ENCODE results near the gene PCDHB4.
"Not testable (repeated sequence)": the region's sequence is repeated elsewhere in the genome, so short reads cannot be mapped to it uniquely, and the experiment has no call there.

PCDHB4 gene

DNA sequence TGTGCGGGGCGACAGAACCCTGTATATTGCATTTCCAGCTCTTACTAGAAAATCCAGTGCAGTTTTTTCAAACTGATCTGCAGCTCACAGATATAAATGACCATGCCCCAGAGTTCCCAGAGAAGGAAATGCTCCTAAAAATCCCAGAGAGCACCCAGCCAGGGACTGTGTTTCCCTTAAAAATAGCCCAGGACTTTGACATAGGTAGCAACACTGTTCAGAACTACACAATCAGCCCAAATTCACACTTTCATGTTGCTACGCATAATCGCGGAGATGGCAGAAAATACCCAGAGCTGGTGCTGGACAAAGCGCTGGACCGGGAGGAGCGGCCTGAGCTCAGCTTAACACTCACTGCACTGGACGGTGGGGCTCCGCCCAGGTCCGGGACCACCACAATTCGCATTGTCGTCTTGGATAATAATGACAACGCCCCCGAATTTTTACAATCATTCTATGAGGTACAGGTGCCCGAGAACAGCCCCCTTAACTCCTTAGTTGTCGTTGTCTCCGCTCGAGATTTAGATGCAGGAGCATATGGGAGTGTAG, 14.2 kb downstream of the PCDHB4 start:
- Histone ChIP-seq H3K36me3 (replicated peaks; ENCODE audit: low read depth, low read length) (no peaks in the 10 kb centered on the region), H3K4me2 (ENCODE audit: low read length) (no peak overlapping the region), H3K27me3 (ENCODE audit: low read depth, low read length) (no peaks in the 10 kb centered on the region), H3K27ac (ENCODE audit: low read length) (no peak overlapping the region), H2AFZ (ENCODE audit: low read depth, low read length) (no peak overlapping the region), H3K79me2 (ENCODE audit: low read length) (no peaks in the 10 kb centered on the region), H3K4me3 (ENCODE audit: low read length) (no peak overlapping the region), H3K9me3 (ENCODE audit: insufficient read depth, low read length) (no peaks in the 10 kb centered on the region), H3K4me1 (ENCODE audit: low read length) (no peaks in the 10 kb centered on the region), H3K9ac (ENCODE audit: low read length) (no peak overlapping the region), H4K20me1 (ENCODE audit: insufficient read depth, low read length) (no peaks in the 10 kb centered on the region)
- TF ChIP-seq, protein P1, sequence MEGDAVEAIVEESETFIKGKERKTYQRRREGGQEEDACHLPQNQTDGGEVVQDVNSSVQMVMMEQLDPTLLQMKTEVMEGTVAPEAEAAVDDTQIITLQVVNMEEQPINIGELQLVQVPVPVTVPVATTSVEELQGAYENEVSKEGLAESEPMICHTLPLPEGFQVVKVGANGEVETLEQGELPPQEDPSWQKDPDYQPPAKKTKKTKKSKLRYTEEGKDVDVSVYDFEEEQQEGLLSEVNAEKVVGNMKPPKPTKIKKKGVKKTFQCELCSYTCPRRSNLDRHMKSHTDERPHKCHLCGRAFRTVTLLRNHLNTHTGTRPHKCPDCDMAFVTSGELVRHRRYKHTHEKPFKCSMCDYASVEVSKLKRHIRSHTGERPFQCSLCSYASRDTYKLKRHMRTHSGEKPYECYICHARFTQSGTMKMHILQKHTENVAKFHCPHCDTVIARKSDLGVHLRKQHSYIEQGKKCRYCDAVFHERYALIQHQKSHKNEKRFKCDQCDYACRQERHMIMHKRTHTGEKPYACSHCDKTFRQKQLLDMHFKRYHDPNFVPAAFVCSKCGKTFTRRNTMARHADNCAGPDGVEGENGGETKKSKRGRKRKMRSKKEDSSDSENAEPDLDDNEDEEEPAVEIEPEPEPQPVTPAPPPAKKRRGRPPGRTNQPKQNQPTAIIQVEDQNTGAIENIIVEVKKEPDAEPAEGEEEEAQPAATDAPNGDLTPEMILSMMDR (IDR thresholded peaks at IDR 0.05; ENCODE audit: low read depth, low read length): no peak
- TF ChIP-seq EZH2phosphoT487 (IDR thresholded peaks at IDR 0.05; ENCODE audit: low read depth): no peak

DNA sequence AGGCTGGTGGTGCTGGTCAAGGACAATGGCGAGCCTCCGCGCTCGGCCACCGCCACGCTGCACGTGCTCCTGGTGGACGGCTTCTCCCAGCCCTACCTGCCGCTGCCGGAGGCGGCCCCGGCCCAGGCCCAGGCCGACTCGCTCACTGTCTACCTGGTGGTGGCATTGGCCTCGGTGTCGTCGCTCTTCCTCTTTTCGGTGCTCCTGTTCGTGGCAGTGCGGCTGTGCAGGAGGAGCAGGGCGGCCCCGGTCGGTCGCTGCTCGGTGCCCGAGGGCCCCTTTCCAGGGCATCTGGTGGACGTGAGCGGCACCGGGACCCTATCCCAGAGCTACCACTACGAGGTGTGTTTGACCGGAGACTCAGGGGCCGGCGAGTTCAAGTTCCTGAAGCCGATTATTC, 15.7 kb downstream of the PCDHB4 start:
- H3K9me3 ChIP-seq (ENCODE audit: insufficient read depth, low read length); H2AFZ ChIP-seq (ENCODE audit: low read depth, low read length): not testable (repeated sequence)

DNA sequence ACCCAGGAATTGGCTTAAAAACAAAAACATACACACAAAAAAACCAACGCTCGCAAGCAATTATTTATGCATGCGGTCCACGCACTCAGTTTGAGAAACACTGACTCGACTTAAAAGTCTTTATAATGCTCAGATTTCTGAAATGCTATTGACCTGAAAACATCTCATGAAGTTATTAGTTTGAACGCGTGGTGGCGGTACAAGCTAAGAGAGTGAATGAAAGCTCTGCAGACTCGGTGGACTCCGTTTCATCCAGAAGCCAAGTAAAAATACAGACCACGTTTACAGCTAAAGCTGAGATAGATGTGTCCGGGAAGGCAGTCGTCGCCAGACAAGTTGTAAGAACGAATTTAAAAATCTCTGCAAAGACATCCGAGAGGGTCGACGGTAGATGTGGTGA, 28.2 kb downstream of the PCDHB4 start, which contains the start of gene PCDHB6:
PCDHB6 (plus strand) TSS at position 246 of the 400 bp plus-strand sequence. CDS start 201 bp downstream, outside the sequence.
- Histone ChIP-seq H3K9me3 (ENCODE audit: insufficient read depth, low read length) (no peaks in the 10 kb centered on the region), H3K4me2 (ENCODE audit: low read length) (no peak within 1 kb of the TSS), H3K4me3 (ENCODE audit: low read length) (no peak within 1 kb of the TSS), H3K27me3 (ENCODE audit: low read depth, low read length) (no peaks in the 10 kb centered on the region), H3K27ac (ENCODE audit: low read length) (no peak within 1 kb of the TSS), H3K79me2 (ENCODE audit: low read length) (no peaks in the 10 kb centered on the region), H3K9ac (ENCODE audit: low read length) (no peak within 1 kb of the TSS), H3K4me1 (ENCODE audit: low read length) (no peaks in the 10 kb centered on the region), H3K36me3 (replicated peaks; ENCODE audit: low read depth, low read length) (no peaks in the 10 kb centered on the region), H2AFZ (ENCODE audit: low read depth, low read length) (no peak within 1 kb of the TSS), H4K20me1 (ENCODE audit: insufficient read depth, low read length) (no peaks in the 10 kb centered on the region)
- TF ChIP-seq, protein P1 (IDR thresholded peaks at IDR 0.05; ENCODE audit: low read depth, low read length): no peak
- TF ChIP-seq EZH2phosphoT487 (IDR thresholded peaks at IDR 0.05; ENCODE audit: low read depth): no peak

More for the DNA sequence above, 15.7 kb downstream of the PCDHB4 start:
- not testable (repeated sequence) for H3K27me3 ChIP-seq (ENCODE audit: low read depth, low read length); H4K20me1 ChIP-seq (ENCODE audit: insufficient read depth, low read length); H3K4me2 ChIP-seq (ENCODE audit: low read length); H3K27ac ChIP-seq (ENCODE audit: low read length); H3K79me2 ChIP-seq (ENCODE audit: low read length); H3K9ac ChIP-seq (ENCODE audit: low read length); H3K36me3 ChIP-seq (replicated peaks; ENCODE audit: low read depth, low read length); H3K4me1 ChIP-seq (ENCODE audit: low read length); H3K4me3 ChIP-seq (ENCODE audit: low read length)

- no peaks in the 10 kb centered on the region for H4K20me1 ChIP-seq (ENCODE audit: insufficient read depth, low read length)
- no peak overlapping the region for H3K27ac ChIP-seq (ENCODE audit: low read length)
- no peak overlapping the region for H3K9ac ChIP-seq (ENCODE audit: low read length)
- H3K4me2 ChIP-seq (ENCODE audit: low read length): no peak overlapping the region
- H3K4me1 ChIP-seq (ENCODE audit: low read length): no peaks in the 10 kb centered on the region
- H3K79me2 ChIP-seq (ENCODE audit: low read length): no peaks in the 10 kb centered on the region
- H2AFZ ChIP-seq (ENCODE audit: low read depth, low read length): no peak overlapping the region
- no peak overlapping the region for H3K4me3 ChIP-seq (ENCODE audit: low read length)
- H3K27me3 ChIP-seq (ENCODE audit: low read depth, low read length): no peaks in the 10 kb centered on the region
- TF ChIP-seq, protein P1 (IDR thresholded peaks at IDR 0.05; ENCODE audit: low read depth, low read length): no peak
- TF ChIP-seq EZH2phosphoT487 (IDR thresholded peaks at IDR 0.05; ENCODE audit: low read depth): no peak
- H3K9me3 ChIP-seq (ENCODE audit: insufficient read depth, low read length): no peaks in the 10 kb centered on the region
- H3K36me3 ChIP-seq (replicated peaks; ENCODE audit: low read depth, low read length): no peaks in the 10 kb centered on the region
These were observed 28.8 kb downstream of the PCDHB4 start for GRCh38 chr5:141150224-141150992.
